HG03354 (cell line): ENCODE results near the gene IPO13.

Experiments
- ATAC-seq: cut with Tn5 transposase; IDR thresholded peaks from one replicate; pipeline ENCODE4 v1.9.1; 2021; ENCODE audit warnings: mild to moderate bottlenecking; ENCODE audit not compliant: unreplicated experiment, poor library complexity, severe bottlenecking

The IPO13 gene

GRCh38 chr1:43969746-43970466 lies 23.2 kb downstream of the IPO13 start, which contains the start of gene DPH2:
Gene DPH2 (plus strand): TSS chr1:43970010. CDS start chr1:43970176, 166 bp downstream.
- ATAC-seq = peak; percentile 85

DNA sequence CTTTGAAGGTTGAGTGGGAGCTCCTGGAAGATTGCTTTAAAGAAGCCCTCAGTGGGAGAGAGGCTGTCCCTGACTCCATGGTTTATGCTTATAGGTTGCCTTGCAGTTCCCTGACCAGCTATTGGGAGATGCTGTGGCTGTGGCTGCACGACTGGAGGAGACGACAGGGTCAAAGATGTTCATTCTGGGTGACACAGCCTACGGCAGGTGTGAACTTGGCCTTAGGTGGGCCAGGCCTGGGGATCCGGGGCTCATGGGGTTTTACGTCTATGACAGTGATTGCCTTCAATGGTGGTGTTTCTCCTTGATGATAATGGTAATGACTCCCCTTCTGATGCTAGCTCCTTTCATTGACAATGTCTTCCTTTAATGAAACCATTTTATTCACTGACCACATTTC lies 23.8 kb downstream of the IPO13 start:
- ATAC-seq = no peak

- no peak for ATAC-seq
Observed at GRCh38 chr1:43970911-43971310, 24.2 kb downstream of the IPO13 start.

- no peak for ATAC-seq
Observed at GRCh38 chr1:43971336-43971980, 24.7 kb downstream of the IPO13 start.

DNA sequence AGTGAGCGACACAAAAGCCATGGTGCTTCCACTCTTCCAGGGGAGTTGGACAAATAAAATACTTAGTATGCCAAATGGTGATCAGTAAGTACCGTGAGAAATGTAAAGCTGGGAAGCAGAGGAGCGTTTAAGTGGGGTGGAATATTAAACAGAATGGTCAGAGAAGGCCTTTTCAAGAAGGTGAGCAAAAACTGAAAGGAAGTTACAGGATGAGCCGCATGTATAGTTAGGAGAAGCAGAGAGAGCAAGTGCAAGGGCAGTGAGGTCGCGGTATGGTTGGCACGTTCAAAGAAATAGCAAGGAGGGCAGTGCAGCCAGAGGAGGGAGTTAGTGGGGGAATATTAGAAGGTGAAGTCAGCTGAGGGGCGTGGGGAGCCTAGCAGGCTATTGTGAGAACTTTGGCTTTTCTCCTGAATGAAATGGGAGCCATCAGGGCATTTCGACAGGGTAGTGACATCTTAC lies 27.3 kb downstream of the IPO13 start:
- ATAC-seq = no peak

GRCh38 chr1:43974443-43975248 lies 27.9 kb downstream of the IPO13 start, which contains the start of gene ATP6V0B:
Gene ATP6V0B (plus strand): TSS chr1:43974960. CDS start chr1:43975041, 81 bp downstream.
- peak; percentile 69 for ATAC-seq

- no peak for ATAC-seq
Observed at GRCh38 chr1:43975249-43975961, 28.7 kb downstream of the IPO13 start.

- no peak for ATAC-seq
Observed at GRCh38 chr1:43976045-43976444, 29.3 kb downstream of the IPO13 start.

DNA sequence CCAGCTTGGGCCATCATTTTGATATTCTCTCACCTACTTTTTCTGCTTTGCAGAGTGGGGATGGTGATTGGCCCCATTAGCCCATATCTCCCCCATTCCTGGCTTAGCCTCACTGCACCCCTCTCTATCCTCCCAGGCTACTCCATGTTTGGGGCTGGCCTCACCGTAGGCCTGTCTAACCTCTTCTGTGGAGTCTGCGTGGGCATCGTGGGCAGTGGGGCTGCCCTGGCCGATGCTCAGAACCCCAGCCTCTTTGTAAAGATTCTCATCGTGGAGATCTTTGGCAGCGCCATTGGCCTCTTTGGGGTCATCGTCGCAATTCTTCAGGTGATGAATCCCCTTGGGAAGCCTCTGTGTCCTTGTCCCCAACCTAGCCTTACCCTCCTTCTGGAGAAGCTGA lies 30.1 kb downstream of the IPO13 start:
- no peak for ATAC-seq

GRCh38 chr1:43977376-43978263 lies 30.9 kb downstream of the IPO13 start:
- ATAC-seq = no peak

GRCh38 chr1:43978264-43978550 lies 31.5 kb downstream of the IPO13 start:
- ATAC-seq = no peak

- no peak for ATAC-seq
Observed at GRCh38 chr1:43978551-43979260, 32.0 kb downstream of the IPO13 start, which contains the start of gene B4GALT2. Gene B4GALT2 (plus strand): TSS chr1:43979210. CDS start chr1:43981161, 1,951 bp downstream.

DNA sequence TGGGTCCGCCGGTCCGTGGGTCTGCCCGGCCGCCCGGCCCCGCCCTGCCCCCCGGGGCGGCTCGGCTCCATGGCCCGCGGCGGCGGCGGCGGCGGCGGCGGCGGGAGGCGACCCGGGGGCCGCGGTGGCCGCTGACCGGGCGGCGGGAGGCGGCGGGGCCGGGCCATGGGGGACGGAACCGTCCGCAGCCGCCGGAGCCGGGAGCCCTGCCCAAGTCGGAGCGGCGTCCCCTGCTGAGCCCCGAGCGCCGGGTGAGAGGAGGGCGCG lies 32.4 kb downstream of the IPO13 start:
- no peak for ATAC-seq

GRCh38 chr1:43979528-43980254 lies 32.9 kb downstream of the IPO13 start:
- peak; percentile 30 for ATAC-seq

GRCh38 chr1:43980255-43981134 lies 33.7 kb downstream of the IPO13 start:
- ATAC-seq = no peak

DNA sequence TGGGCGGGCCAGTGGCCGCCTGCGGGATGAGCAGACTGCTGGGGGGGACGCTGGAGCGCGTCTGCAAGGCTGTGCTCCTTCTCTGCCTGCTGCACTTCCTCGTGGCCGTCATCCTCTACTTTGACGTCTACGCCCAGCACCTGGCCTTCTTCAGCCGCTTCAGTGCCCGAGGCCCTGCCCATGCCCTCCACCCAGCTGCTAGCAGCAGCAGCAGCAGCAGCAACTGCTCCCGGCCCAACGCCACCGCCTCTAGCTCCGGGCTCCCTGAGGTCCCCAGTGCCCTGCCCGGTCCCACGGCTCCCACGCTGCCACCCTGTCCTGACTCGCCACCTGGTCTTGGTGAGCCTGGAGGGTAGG lies 34.4 kb downstream of the IPO13 start:
- ATAC-seq = no peak

DNA sequence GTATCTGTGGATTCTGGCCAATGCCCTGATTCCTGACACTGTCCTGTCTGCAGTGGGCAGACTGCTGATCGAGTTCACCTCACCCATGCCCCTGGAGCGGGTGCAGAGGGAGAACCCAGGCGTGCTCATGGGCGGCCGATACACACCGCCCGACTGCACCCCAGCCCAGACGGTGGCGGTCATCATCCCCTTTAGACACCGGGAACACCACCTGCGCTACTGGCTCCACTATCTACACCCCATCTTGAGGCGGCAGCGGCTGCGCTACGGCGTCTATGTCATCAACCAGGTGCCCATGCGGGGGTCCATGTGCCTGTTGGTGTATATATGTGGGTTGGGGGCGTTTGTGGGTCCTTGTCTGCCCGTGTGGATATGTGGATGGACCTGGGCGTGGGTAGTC lies 34.9 kb downstream of the IPO13 start:
- no peak for ATAC-seq
